Osteocyte (in vitro differentiated cells): Measurements from ENCODE around the gene NPIPA1. TPM values are rescaled to one million over a fixed set of nuclear protein-coding genes. Genes with fewer than 3 reads are reported as not detected.
A peak's percentile ranks its signal among the peaks of the same experiment; 100 is the strongest.
"Not testable (repeated sequence)": the region's sequence is repeated elsewhere in the genome, so short reads cannot be mapped to it uniquely, and the experiment has no call there.

Source experiments
- DNase-seq: peaks from one replicate; pipeline ENCODE4 v3.0.0; 2021; ENCODE audit warnings: mixed read lengths; ENCODE audit not compliant: unreplicated experiment; ENCODE audit errors: extremely low spot score
- H3K27ac Mint-ChIP-seq: one replicate; pipeline ENCODE4 v1.8.0; 2021; ENCODE audit warnings: mild to moderate bottlenecking, mixed read lengths; ENCODE audit not compliant: unreplicated experiment
- H3K27me3 Mint-ChIP-seq: one replicate; pipeline ENCODE4 v1.8.0; 2021; ENCODE audit warnings: mixed read lengths; ENCODE audit not compliant: unreplicated experiment
- H3K36me3 Mint-ChIP-seq: one replicate; pipeline ENCODE4 v1.8.0; 2021; ENCODE audit warnings: mixed read lengths; ENCODE audit not compliant: unreplicated experiment
- H3K4me1 Mint-ChIP-seq: one replicate; pipeline ENCODE4 v1.8.0; 2021; ENCODE audit warnings: mixed read lengths; ENCODE audit not compliant: unreplicated experiment
- H3K4me3 Mint-ChIP-seq: one replicate; pipeline ENCODE4 v1.8.0; 2021; ENCODE audit warnings: mild to moderate bottlenecking, moderate library complexity, mixed read lengths; ENCODE audit not compliant: unreplicated experiment
- H3K9me3 Mint-ChIP-seq: one replicate; pipeline ENCODE4 v1.8.0; 2021; ENCODE audit warnings: mixed read lengths; ENCODE audit not compliant: unreplicated experiment
- CTCF ChIP-seq: fragments of 200-600 bp; sonication (generic); IDR thresholded peaks from 2 replicates; pipeline ENCODE4 v1.5.0; 2021; ENCODE audit warnings: antibody characterized with exemption, mild to moderate bottlenecking, moderate library complexity
- total RNA-seq: library from RNA; stranded (reverse); gene quantifications from 2 replicates; pipeline ENCODE4 v1.2.1, GENCODE V29; 2021

The NPIPA1 gene
- total RNA-seq, 1 donor from 2014 or later: 176 TPM

- not testable (repeated sequence) for H3K4me1 Mint-ChIP-seq, H3K4me3 Mint-ChIP-seq, H3K36me3 Mint-ChIP-seq, H3K27me3 Mint-ChIP-seq, H3K9me3 Mint-ChIP-seq, H3K27ac Mint-ChIP-seq
- DNase-seq: peak; percentile 83
Observed at GRCh38 chr16:14932581-14933375, 4.5 kb upstream of the NPIPA1 start.

- not testable (repeated sequence) for H3K4me3 Mint-ChIP-seq, H3K36me3 Mint-ChIP-seq, H3K27me3 Mint-ChIP-seq, DNase-seq, H3K27ac Mint-ChIP-seq, H3K4me1 Mint-ChIP-seq, H3K9me3 Mint-ChIP-seq
Observed at GRCh38 chr16:14937994-14938393, 751 bp downstream of the NPIPA1 start.

GRCh38 chr16:14942686-14943085, 5.4 kb downstream of the NPIPA1 start:
- H3K4me1 Mint-ChIP-seq, H3K9me3 Mint-ChIP-seq, H3K4me3 Mint-ChIP-seq: not testable (repeated sequence)

GRCh38 chr16:14955546-14956231, 18.4 kb downstream of the NPIPA1 start:
- H3K4me1 Mint-ChIP-seq: no peaks in the 10 kb centered on the region
- TF ChIP-seq CTCF: no peak
- no peak for DNase-seq
- no peaks in the 10 kb centered on the region for H3K9me3 Mint-ChIP-seq
- no peaks in the 10 kb centered on the region for H3K36me3 Mint-ChIP-seq
- H3K27me3 Mint-ChIP-seq: peaks cover 20% of the 10 kb centered on the region
- H3K27ac Mint-ChIP-seq: no peak overlapping the region
- no peak overlapping the region for H3K4me3 Mint-ChIP-seq

More at GRCh38 chr16:14942686-14943085, 5.4 kb downstream of the NPIPA1 start:
- H3K36me3 Mint-ChIP-seq, DNase-seq, H3K27ac Mint-ChIP-seq, H3K27me3 Mint-ChIP-seq: not testable (repeated sequence)

GRCh38 chr16:14957576-14958322, 20.5 kb downstream of the NPIPA1 start:
- H3K4me1 Mint-ChIP-seq: no peaks in the 10 kb centered on the region
- peak; percentile 78 for DNase-seq
- H3K9me3 Mint-ChIP-seq: no peaks in the 10 kb centered on the region
- H3K4me3 Mint-ChIP-seq: no peak overlapping the region
- H3K36me3 Mint-ChIP-seq: no peaks in the 10 kb centered on the region
- TF ChIP-seq CTCF: no peak
- peak overlapping the region; percentile 42 for H3K27ac Mint-ChIP-seq
- H3K27me3 Mint-ChIP-seq: peaks cover 28% of the 10 kb centered on the region

- Mint-ChIP-seq H3K27ac (no peak overlapping the region), H3K4me1 (no peaks in the 10 kb centered on the region), H3K27me3 (peaks cover 31% of the 10 kb centered on the region), H3K4me3 (no peak overlapping the region), H3K36me3 (no peaks in the 10 kb centered on the region), H3K9me3 (peaks cover 2% of the 10 kb centered on the region)
- no peak for DNase-seq
- TF ChIP-seq CTCF: no peak
Observed at GRCh38 chr16:14958323-14958600, 21.0 kb downstream of the NPIPA1 start.
